HepG2 (cell line): Measurements from ENCODE around the gene JAKMIP3.

Source experiments
- BATF2 ChIP-seq: sonication (generic); formaldehyde crosslinking; IDR thresholded peaks from 2 replicates; pipeline ENCODE4 v1.8.0; 2022; ENCODE audit warnings: mild to moderate bottlenecking, missing genetic modification reagents, moderate library complexity
- FOSL2 ChIP-seq: sonication (generic); formaldehyde crosslinking; IDR thresholded peaks from 2 replicates; pipeline ENCODE4 v1.4.0; 2020; ENCODE audit warnings: missing genetic modification reagents
- NR2F6 ChIP-seq, 2 experiments: IDR thresholded peaks; 2 replicates each; pipeline ENCODE4 v1.6.1; 2016; ENCODE audit warnings: antibody characterized with exemption in 1 of 2, mild to moderate bottlenecking in 1 of 2
- YEATS4 ChIP-seq: sonication (generic); formaldehyde crosslinking; IDR thresholded peaks from 2 replicates; pipeline ENCODE4 v1.4.0; 2020; ENCODE audit warnings: missing genetic modification reagents, borderline replicate concordance
- ZNF44 ChIP-seq: sonication (generic); formaldehyde crosslinking; IDR thresholded peaks from 2 replicates; pipeline ENCODE4 v1.5.1; 2020; ENCODE audit warnings: mild to moderate bottlenecking, missing genetic modification reagents

GRCh38 chr10:132101529-132101928 is 35.8 kb downstream of the JAKMIP3 start:
- TF ChIP-seq NR2F6 (IDR thresholded peaks at IDR 0.05) = no peak
- TF ChIP-seq NR2F6 (CRISPR knock-in tag; IDR thresholded peaks at IDR 0.05) = no peak
- no peak for TF ChIP-seq FOSL2
- no peak for TF ChIP-seq ZNF44 (CRISPR knock-in tag)
- TF ChIP-seq BATF2 (CRISPR knock-in tag) = no peak
- no peak for TF ChIP-seq YEATS4
